Subcutaneous adipose tissue (tissue), 4 donors: ENCODE results near the gene CHD2. TPM values are rescaled to one million over a fixed set of nuclear protein-coding genes. Genes with fewer than 3 reads are reported as not detected.

ENCODE experiments used
- CTCF ChIP-seq: fragments of 450-650 bp; IDR thresholded peaks from one replicate; pipeline ENCODE4 v1.5.1; 2016; ENCODE audit warnings: low read depth, mild to moderate bottlenecking, control low read depth, antibody characterized with exemption, moderate library complexity
- total RNA-seq, 4 donors: library from RNA; depleted of rRNA; stranded (reverse); fragments of >200 nt; gene quantifications; one replicate each; pipeline ENCODE4 v1.1.0, GENCODE V29; 2016

Gene CHD2
- total RNA-seq, 4 donors from 2014 or later = 115 to 142 (median 128) TPM

- no peak for TF ChIP-seq CTCF
Measured at GRCh38 chr15:93042211-93042610, 142.1 kb downstream of the CHD2 start.

GRCh38 chr15:93042691-93043378 is 142.7 kb downstream of the CHD2 start:
- TF ChIP-seq CTCF = no peak

GRCh38 chr15:93043621-93044300 is 143.6 kb downstream of the CHD2 start:
- TF ChIP-seq CTCF = no peak

DNA sequence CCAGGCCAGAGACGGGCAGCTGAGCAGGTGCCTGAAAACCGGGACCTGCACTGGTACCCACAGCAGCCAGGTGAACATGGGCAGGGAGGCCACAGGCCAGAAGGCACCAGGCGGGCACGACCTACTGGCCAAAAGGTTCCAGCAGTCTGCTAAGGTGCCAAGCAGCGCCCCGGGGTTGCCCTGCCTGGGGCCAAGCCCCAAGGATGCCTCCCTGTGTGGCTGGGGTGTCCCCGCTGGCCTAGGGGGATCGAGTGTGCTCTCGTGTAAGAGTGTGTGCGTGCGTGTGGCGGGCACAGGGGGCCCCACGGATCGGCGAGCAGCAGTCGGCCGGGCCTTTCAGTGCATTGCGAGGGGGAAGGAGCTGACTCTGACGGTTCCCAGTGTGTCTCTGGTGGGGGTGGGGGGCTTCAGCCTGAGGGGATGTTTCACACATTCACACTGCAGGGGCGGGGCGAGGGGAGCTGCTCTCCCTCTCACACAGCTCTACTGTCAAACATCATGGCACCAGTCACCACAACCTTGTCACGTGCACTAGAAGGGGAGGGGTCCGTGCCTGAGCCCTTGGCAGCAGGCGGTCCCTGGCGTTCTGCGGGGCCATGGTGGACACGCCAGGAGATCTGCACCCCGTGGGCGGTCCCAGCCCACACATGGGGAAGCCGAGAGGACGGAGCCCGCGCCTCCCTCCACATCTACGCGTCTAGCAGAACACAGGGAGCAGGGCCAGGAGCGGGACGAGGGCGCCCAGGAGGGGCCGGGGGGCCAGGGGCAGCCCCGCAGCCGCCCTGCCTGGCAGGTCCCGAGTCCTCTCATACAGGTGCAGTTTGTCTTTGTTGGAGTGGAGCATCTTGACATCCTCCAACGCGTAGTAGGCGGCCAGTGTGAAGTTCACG is 144.4 kb downstream of the CHD2 start:
- TF ChIP-seq CTCF = no peak

- no peak for TF ChIP-seq CTCF
Measured at GRCh38 chr15:93045191-93045785, 145.2 kb downstream of the CHD2 start.

GRCh38 chr15:93046120-93046519 is 146.0 kb downstream of the CHD2 start:
- no peak for TF ChIP-seq CTCF

- no peak for TF ChIP-seq CTCF
Measured at GRCh38 chr15:93046721-93047120, 146.6 kb downstream of the CHD2 start.
